Measurements from ENCODE around the gene RAPGEF2. TPM values are rescaled to one million over a fixed set of nuclear protein-coding genes. Genes with fewer than 3 reads are reported as not detected.

Gene RAPGEF2
- total and polyA plus RNA-seq, 2 experiments from 2014 or later: 10.2 to 63.1 TPM

DNA sequence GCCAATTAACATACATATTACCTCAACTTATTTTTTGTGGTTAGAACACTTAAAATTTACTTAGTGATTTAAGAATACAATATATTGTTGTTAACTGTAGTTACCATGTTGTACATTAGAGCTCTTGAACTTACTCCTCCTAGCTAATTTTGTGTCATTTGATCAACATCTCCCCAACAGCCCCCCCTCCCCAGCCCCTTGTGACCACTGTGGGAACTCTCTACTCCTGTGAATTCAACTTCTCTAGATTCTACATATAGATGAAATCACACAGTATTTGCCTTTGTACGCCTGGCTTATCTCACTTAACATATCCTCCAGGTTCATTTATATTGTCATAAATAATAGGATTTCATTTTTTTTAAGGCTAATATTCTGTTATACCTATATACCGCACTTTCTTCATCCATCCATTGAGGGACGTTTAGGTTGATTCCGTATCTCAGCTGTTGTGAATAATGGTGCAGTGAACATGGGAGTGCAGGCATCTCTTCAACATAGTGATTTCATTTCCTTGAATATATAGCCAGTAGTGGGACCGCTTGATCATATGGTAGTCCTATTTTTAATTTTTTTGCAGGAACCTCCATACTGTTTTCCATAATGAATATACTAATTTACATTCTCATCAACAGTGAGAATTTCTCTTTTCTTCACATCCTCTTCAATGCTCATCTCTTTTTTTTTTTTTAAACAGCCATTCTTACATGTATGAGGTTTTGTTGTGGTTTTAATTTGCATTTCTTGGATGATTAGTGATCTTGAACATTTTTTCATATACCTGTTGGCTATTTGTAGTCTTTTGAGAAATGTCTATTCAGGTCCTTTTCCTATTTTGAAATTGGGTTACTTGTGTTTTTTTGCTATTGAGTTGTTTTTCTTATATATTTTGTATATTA lies 66.8 kb downstream of the RAPGEF2 start (continued):
- TF ChIP-seq, protein P1, sequence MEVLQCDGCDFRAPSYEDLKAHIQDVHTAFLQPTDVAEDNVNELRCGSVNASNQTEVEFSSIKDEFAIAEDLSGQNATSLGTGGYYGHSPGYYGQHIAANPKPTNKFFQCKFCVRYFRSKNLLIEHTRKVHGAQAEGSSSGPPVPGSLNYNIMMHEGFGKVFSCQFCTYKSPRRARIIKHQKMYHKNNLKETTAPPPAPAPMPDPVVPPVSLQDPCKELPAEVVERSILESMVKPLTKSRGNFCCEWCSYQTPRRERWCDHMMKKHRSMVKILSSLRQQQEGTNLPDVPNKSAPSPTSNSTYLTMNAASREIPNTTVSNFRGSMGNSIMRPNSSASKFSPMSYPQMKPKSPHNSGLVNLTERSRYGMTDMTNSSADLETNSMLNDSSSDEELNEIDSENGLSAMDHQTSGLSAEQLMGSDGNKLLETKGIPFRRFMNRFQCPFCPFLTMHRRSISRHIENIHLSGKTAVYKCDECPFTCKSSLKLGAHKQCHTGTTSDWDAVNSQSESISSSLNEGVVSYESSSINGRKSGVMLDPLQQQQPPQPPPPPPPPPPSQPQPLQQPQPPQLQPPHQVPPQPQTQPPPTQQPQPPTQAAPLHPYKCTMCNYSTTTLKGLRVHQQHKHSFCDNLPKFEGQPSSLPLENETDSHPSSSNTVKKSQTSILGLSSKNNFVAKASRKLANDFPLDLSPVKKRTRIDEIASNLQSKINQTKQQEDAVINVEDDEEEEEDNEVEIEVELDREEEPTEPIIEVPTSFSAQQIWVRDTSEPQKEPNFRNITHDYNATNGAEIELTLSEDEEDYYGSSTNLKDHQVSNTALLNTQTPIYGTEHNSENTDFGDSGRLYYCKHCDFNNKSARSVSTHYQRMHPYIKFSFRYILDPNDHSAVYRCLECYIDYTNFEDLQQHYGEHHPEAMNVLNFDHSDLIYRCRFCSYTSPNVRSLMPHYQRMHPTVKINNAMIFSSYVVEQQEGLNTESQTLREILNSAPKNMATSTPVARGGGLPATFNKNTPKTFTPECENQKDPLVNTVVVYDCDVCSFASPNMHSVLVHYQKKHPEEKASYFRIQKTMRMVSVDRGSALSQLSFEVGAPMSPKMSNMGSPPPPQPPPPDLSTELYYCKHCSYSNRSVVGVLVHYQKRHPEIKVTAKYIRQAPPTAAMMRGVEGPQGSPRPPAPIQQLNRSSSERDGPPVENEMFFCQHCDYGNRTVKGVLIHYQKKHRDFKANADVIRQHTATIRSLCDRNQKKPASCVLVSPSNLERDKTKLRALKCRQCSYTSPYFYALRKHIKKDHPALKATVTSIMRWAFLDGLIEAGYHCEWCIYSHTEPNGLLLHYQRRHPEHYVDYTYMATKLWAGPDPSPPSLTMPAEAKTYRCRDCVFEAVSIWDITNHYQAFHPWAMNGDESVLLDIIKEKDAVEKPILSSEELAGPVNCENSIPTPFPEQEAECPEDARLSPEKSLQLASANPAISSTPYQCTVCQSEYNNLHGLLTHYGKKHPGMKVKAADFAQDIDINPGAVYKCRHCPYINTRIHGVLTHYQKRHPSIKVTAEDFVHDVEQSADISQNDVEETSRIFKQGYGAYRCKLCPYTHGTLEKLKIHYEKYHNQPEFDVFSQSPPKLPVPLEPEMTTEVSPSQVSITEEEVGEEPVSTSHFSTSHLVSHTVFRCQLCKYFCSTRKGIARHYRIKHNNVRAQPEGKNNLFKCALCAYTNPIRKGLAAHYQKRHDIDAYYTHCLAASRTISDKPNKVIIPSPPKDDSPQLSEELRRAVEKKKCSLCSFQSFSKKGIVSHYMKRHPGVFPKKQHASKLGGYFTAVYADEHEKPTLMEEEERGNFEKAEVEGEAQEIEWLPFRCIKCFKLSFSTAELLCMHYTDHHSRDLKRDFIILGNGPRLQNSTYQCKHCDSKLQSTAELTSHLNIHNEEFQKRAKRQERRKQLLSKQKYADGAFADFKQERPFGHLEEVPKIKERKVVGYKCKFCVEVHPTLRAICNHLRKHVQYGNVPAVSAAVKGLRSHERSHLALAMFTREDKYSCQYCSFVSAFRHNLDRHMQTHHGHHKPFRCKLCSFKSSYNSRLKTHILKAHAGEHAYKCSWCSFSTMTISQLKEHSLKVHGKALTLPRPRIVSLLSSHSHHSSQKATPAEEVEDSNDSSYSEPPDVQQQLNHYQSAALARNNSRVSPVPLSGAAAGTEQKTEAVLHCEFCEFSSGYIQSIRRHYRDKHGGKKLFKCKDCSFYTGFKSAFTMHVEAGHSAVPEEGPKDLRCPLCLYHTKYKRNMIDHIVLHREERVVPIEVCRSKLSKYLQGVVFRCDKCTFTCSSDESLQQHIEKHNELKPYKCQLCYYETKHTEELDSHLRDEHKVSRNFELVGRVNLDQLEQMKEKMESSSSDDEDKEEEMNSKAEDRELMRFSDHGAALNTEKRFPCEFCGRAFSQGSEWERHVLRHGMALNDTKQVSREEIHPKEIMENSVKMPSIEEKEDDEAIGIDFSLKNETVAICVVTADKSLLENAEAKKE (CRISPR knock-in tag; IDR thresholded peaks at IDR 0.05): no peak
- TF ChIP-seq ZNF331 (CRISPR knock-in tag; IDR thresholded peaks at IDR 0.05; ENCODE audit: low read depth) (no peak), EZH2phosphoT487 (IDR thresholded peaks at IDR 0.05; ENCODE audit: unreplicated experiment) (no peak)
- TF ChIP-seq, protein P2, sequence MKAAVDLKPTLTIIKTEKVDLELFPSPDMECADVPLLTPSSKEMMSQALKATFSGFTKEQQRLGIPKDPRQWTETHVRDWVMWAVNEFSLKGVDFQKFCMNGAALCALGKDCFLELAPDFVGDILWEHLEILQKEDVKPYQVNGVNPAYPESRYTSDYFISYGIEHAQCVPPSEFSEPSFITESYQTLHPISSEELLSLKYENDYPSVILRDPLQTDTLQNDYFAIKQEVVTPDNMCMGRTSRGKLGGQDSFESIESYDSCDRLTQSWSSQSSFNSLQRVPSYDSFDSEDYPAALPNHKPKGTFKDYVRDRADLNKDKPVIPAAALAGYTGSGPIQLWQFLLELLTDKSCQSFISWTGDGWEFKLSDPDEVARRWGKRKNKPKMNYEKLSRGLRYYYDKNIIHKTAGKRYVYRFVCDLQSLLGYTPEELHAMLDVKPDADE (IDR thresholded peaks at IDR 0.05): no peak

DNA sequence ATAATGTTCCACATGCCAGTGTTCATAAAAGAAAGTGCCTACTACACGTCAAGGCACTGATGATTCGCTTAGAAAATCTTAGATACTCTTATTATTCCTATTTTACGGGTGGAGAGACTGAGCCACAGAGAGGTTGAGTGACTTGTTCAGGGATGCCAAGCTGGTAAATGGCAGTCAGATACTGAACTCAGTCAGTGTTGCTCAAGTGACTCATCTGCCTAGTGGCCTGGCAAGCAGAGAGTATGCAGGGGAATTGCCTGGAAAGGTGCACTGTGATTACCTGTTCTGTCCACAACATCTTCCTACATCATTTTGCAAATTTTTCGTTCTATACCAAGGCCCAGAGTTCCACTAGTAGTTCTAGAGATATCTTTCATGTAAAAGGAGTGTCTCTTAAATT lies 68.4 kb downstream of the RAPGEF2 start:
- Mint-ChIP-seq H3K27me3 (ENCODE audit: insufficient read depth, low read depth, poor library complexity) (peaks cover 2% of the 10 kb centered on the region), H3K9me3 (no peaks in the 10 kb centered on the region), H3K4me1 (peaks cover 55% of the 10 kb centered on the region), H3K27ac (no peak overlapping the region), H3K36me3 (ENCODE audit: low read depth) (no peaks in the 10 kb centered on the region), H3K4me3 (no peak overlapping the region)
- Histone ChIP-seq H2AFZ (no peak overlapping the region), H3K27ac (ENCODE audit: low read depth) (no peak overlapping the region), H4K20me1 (replicated peaks; ENCODE audit: insufficient read depth) (0 out of 2 replicates have a peak, but pooled peaks cover 6% of the 10 kb centered on the region), H3K27me3 (ENCODE audit: insufficient read depth) (no peaks in the 10 kb centered on the region), H3K36me3 (ENCODE audit: insufficient read depth) (no peaks in the 10 kb centered on the region), H3K4me2 (no peak overlapping the region), H3K4me1 (ENCODE audit: insufficient read depth) (peaks cover 39% of the 10 kb centered on the region), H3F3A (replicated peaks; ENCODE audit: low read depth) (no peaks in the 10 kb centered on the region), H3K79me2 (replicated peaks; ENCODE audit: insufficient read depth) (peaks cover 84% of the 10 kb centered on the region), H3K9me2 (ENCODE audit: insufficient read depth) (no peaks in the 10 kb centered on the region), H3K4me3 (no peak overlapping the region)
- no peak for DNase-seq (ENCODE audit: low spot score)
- ATAC-seq: no peak
- no peak for TF ChIP-seq EZH2 (IDR thresholded peaks at IDR 0.05; ENCODE audit: low read depth, unreplicated experiment)
- TF ChIP-seq STAT1 (IDR thresholded peaks at IDR 0.05; ENCODE audit: unreplicated experiment): no peak
- TF ChIP-seq ZNF331 (CRISPR knock-in tag; IDR thresholded peaks at IDR 0.05; ENCODE audit: low read depth): no peak
- no peak for TF ChIP-seq JUNB (IDR thresholded peaks at IDR 0.05; ENCODE audit: unreplicated experiment)
- no peak for TF ChIP-seq NANOG (IDR thresholded peaks at IDR 0.05; ENCODE audit: borderline replicate concordance)
